ENCODE data around the gene FOXJ3. TPM values are rescaled to one million over a fixed set of nuclear protein-coding genes. Genes with fewer than 3 reads are reported as not detected.

The FOXJ3 gene
- total RNA-seq, 1 experiment from 2014 or later: 51.1 TPM

GRCh38 chr1:42288311-42288985 is 46.6 kb downstream of the FOXJ3 start:
- Histone ChIP-seq H3K9me2 (ENCODE audit: insufficient read depth) (no peaks in the 10 kb centered on the region), H3K4me1 (ENCODE audit: control insufficient read depth in 1 of 2, insufficient read depth in 2 of 2, low read length in 2 of 2) (0 out of 4 replicates have a peak, but pooled peaks cover 0 to 3% of the 10 kb centered on the region in 2 experiments), H3K27ac (ENCODE audit: low read depth, low read length) (no peak overlapping the region), H3K9me3 (ENCODE audit: control insufficient read depth in 1 of 2, insufficient read depth in 1 of 2, low read depth in 1 of 2, low read length in 2 of 2) (no peaks in the 10 kb centered on the region), H3K4me2 (ENCODE audit: low read length) (no peak overlapping the region), H2AFZ (ENCODE audit: low read depth, low read length, poor library complexity, severe bottlenecking) (no peak overlapping the region), H4K20me1 (ENCODE audit: insufficient read depth) (peaks cover 24% of the 10 kb centered on the region; the same call in 1 of the 2 replicates), H3K4me3 (replicated peaks in 1 of 2; ENCODE audit: low read depth in 1 of 2, low read length in 2 of 2) (no peak overlapping the region), H3K79me2 (ENCODE audit: insufficient read depth, low read length) (peaks cover 91% of the 10 kb centered on the region), H3K9ac (ENCODE audit: low read length) (no peak overlapping the region), H3K27me3 (ENCODE audit: insufficient read depth, low read length) (no peaks in the 10 kb centered on the region), H3K36me3 (ENCODE audit: control insufficient read depth in 1 of 2, insufficient read depth in 2 of 2, low read length in 2 of 2) (no peaks in the 10 kb centered on the region)
- RAD21 ChIA-PET (ENCODE audit: low non-redundant PET in 1 of 2, low total read pairs in 2 of 2, uncharacterized antibody in 2 of 2, unreplicated experiment in 2 of 2): no interaction called here
- CTCF ChIA-PET: no interaction called here
- intact Hi-C loops (cut with micrococcal nuclease): no loop called here
- no peak for DNase-seq (ENCODE audit: low read depth, low spot score)
- TF ChIP-seq REST (IDR thresholded peaks at IDR 0.05; ENCODE audit: low read depth) (no peak), MAX (IDR thresholded peaks at IDR 0.05) (no peak), JUND (IDR thresholded peaks at IDR 0.05) (no peak), CTCF (IDR thresholded peaks at IDR 0.05 in 2 of 3, conservative IDR thresholded peaks at IDR 0.05 in 1 of 3; ENCODE audit: borderline replicate concordance in 1 of 3, insufficient read depth in 1 of 3, low read depth in 2 of 3, low read length in 2 of 3) (no peak), POLR2A (IDR thresholded peaks at IDR 0.05; ENCODE audit: borderline replicate concordance, extremely low read depth, insufficient read depth, insufficient read length) (no peak), CEBPB (IDR thresholded peaks at IDR 0.05; ENCODE audit: low read depth) (no peak), SIN3A (IDR thresholded peaks at IDR 0.05; ENCODE audit: low read depth) (no peak), EZH2 (IDR thresholded peaks at IDR 0.05) (no peak), SP1 (IDR thresholded peaks at IDR 0.05; ENCODE audit: low read depth) (no peak), SRF (IDR thresholded peaks at IDR 0.05; ENCODE audit: low read depth) (no peak), ATF3 (IDR thresholded peaks at IDR 0.05) (no peak), CBX3 (IDR thresholded peaks at IDR 0.05; ENCODE audit: low read depth) (no peak), ZNF274 (IDR thresholded peaks at IDR 0.05; ENCODE audit: low read depth, low read length) (no peak), EGR1 (IDR thresholded peaks at IDR 0.05; ENCODE audit: low read depth) (no peak), ZFX (IDR thresholded peaks at IDR 0.05) (no peak), ZBTB33 (IDR thresholded peaks at IDR 0.05; ENCODE audit: extremely low read depth, insufficient replicate concordance, low read length) (no peak)
- ATAC-seq: no peak
- POLR2A ChIA-PET: no interaction called here
- no TSS peak for BruUV-seq (replicated peaks)
